A549 (cell line): ENCODE results near the gene OR4D11.

Experiments used
- EP300 ChIP-seq, 2 experiments: fragments of >200 bp; sonication (Bioruptor Twin); formaldehyde crosslinking; IDR thresholded peaks; 2 replicates in 1 of 2; 3 replicates in 1 of 2; pipeline ENCODE4 v1.6.1; 2016 to 2017
- MYC ChIP-seq: IDR thresholded peaks from 2 replicates; pipeline ENCODE4 v1.6.1; 2012; ENCODE audit warnings: mild to moderate bottlenecking, inconsistent platforms, low read length, improper control_type of control experiment, borderline replicate concordance
- NR3C1 ChIP-seq: fragments of >200 bp; sonication (Bioruptor Twin); formaldehyde crosslinking; IDR thresholded peaks from 3 replicates; pipeline ENCODE4 v1.6.1; 2017
- TF ChIP-seq, protein P1 (sequence below): fragments of >200 bp; sonication (Bioruptor Twin); formaldehyde crosslinking; IDR thresholded peaks from 3 replicates; pipeline ENCODE4 v1.5.1; 2016
- TF ChIP-seq, protein P2 (sequence below): fragments of 450-650 bp; IDR thresholded peaks from 2 replicates; pipeline ENCODE4 v1.6.1; 2014; ENCODE audit warnings: antibody characterized with exemption

DNA sequence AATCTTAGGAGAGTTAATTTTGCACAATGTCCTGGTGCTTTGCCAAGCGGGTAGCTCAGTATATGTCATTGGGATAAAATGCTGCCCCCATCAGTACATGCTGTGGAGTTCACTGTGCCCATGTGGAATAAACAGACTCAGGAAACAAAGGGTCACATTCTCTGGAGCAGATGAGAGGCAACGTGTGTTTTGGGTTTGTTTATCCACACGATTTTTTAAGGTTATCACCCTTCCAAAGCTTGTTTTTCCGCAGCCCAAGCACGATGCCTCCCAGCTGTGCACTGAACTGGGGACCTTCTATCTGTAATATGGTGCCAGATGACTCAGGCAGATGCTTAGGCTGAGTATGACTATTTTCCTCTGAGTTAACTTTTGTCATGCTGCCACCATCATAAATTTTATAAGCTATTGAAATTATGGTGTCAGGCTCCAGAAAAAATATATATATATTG is 40.2 kb upstream of the OR4D11 start:
- TF ChIP-seq, protein P1, sequence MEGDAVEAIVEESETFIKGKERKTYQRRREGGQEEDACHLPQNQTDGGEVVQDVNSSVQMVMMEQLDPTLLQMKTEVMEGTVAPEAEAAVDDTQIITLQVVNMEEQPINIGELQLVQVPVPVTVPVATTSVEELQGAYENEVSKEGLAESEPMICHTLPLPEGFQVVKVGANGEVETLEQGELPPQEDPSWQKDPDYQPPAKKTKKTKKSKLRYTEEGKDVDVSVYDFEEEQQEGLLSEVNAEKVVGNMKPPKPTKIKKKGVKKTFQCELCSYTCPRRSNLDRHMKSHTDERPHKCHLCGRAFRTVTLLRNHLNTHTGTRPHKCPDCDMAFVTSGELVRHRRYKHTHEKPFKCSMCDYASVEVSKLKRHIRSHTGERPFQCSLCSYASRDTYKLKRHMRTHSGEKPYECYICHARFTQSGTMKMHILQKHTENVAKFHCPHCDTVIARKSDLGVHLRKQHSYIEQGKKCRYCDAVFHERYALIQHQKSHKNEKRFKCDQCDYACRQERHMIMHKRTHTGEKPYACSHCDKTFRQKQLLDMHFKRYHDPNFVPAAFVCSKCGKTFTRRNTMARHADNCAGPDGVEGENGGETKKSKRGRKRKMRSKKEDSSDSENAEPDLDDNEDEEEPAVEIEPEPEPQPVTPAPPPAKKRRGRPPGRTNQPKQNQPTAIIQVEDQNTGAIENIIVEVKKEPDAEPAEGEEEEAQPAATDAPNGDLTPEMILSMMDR, result no peak
- no peak for TF ChIP-seq MYC
- no peak for TF ChIP-seq NR3C1
- TF ChIP-seq, protein P2, sequence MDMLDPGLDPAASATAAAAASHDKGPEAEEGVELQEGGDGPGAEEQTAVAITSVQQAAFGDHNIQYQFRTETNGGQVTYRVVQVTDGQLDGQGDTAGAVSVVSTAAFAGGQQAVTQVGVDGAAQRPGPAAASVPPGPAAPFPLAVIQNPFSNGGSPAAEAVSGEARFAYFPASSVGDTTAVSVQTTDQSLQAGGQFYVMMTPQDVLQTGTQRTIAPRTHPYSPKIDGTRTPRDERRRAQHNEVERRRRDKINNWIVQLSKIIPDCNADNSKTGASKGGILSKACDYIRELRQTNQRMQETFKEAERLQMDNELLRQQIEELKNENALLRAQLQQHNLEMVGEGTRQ, result no peak
- TF ChIP-seq EP300 (IDR thresholded peaks at IDR 0.05), result no peak
